Erythroblast (primary cell): Measurements from ENCODE around the gene INO80.

ENCODE experiments used
- GATA1 ChIP-seq: IDR thresholded peaks from 2 replicates; pipeline ENCODE4 v1.6.1; 2011; ENCODE audit warnings: low read depth, mild to moderate bottlenecking, control low read depth, low read length, moderate library complexity
- POLR2A ChIP-seq: IDR thresholded peaks from 2 replicates; pipeline ENCODE4 v1.6.1; 2011; ENCODE audit warnings: mild to moderate bottlenecking, low read length

- TF ChIP-seq POLR2A (no peak), GATA1 (no peak)
Observed at GRCh38 chr15:41055706-41056105, 60.4 kb downstream of the INO80 start.
